ENCODE data around the gene TOX3. TPM values are rescaled to one million over a fixed set of nuclear protein-coding genes. Genes with fewer than 3 reads are reported as not detected.

The TOX3 gene
- total and polyA plus RNA-seq, 2 donors (not counting 3 experiments of a cell fraction or from before 2014, with no cell fraction given) = not detected

DNA sequence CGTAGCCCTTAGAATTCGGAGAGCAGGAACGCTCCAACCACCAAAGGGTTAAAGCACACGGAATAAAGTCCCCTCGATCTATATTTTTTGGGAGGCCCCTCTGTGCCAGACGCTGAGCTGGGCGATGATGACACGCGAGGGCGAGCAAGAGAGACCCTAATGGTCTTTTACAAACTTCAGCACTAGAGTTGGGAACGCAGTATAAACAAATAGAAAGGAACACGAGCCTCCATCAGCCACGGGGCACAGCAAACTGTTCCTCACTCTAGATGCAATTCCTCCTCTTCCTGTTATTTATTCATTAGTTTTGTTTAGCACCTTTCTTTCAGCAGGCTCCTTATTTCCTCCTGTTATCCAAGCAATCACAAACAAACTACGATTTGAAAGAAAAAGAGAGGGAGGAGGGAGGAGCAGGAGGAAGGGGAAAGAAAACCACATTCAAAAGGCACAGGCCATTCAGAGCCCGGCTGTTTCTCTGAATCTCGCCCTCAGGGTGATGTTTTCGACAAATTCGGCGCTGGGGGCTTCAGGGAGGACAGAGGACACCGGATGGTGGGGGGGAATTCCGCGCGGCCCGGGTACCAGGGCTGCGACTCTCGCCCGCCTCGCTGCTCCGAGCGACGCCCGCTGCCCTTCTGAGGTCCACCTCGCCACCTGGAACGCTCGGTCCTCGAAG lies 1.6 kb downstream of the TOX3 start:
- H4K20me1 ChIP-seq (replicated peaks; ENCODE audit: control insufficient read depth, extremely low read depth, insufficient read depth, low read length) = no peaks in the 10 kb centered on the region
- no peaks in the 10 kb centered on the region for H3K9me1 ChIP-seq (replicated peaks; ENCODE audit: control insufficient read depth, extremely low read depth, insufficient read depth, low read length)
- DNase-seq (ENCODE audit: low read depth, low spot score) = no peak
- intact Hi-C loops (cut with micrococcal nuclease) (no loop called here), dilution Hi-C loops (cut with MboI; ENCODE audit: extremely low pct_ligation_motif_present, low sequenced_read_pairs) (no loop called here)
- no peak overlapping the region for H3K4me3 ChIP-seq (replicated peaks in 1 of 3; ENCODE audit: insufficient read depth in 1 of 3, low read depth in 1 of 3, low read length in 3 of 3)
- H3K79me2 ChIP-seq (ENCODE audit: control insufficient read depth, insufficient read depth, low read length) = no peaks in the 10 kb centered on the region
- no peak overlapping the region for H3K27ac ChIP-seq (ENCODE audit: insufficient read depth, low read depth, low read length)
- no TSS peak for BruUV-seq (replicated peaks)
- no peak overlapping the region for H3K9ac ChIP-seq (replicated peaks; ENCODE audit: extremely low read depth, insufficient read depth, low read length)
- ChIA-PET POLR2A (no interaction called here), CTCF (no interaction called here)
- no peak for TF ChIP-seq POLR2A (IDR thresholded peaks at IDR 0.05; ENCODE audit: low read depth, low read length)
- TF ChIP-seq, protein P1, sequence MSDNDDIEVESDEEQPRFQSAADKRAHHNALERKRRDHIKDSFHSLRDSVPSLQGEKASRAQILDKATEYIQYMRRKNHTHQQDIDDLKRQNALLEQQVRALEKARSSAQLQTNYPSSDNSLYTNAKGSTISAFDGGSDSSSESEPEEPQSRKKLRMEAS (IDR thresholded peaks at IDR 0.05; ENCODE audit: insufficient read depth, insufficient read length) = no peak
- TF ChIP-seq, protein P2, sequence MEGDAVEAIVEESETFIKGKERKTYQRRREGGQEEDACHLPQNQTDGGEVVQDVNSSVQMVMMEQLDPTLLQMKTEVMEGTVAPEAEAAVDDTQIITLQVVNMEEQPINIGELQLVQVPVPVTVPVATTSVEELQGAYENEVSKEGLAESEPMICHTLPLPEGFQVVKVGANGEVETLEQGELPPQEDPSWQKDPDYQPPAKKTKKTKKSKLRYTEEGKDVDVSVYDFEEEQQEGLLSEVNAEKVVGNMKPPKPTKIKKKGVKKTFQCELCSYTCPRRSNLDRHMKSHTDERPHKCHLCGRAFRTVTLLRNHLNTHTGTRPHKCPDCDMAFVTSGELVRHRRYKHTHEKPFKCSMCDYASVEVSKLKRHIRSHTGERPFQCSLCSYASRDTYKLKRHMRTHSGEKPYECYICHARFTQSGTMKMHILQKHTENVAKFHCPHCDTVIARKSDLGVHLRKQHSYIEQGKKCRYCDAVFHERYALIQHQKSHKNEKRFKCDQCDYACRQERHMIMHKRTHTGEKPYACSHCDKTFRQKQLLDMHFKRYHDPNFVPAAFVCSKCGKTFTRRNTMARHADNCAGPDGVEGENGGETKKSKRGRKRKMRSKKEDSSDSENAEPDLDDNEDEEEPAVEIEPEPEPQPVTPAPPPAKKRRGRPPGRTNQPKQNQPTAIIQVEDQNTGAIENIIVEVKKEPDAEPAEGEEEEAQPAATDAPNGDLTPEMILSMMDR (IDR thresholded peaks at IDR 0.05; ENCODE audit: extremely low read depth in 1 of 2, insufficient read depth in 1 of 2, low read depth in 1 of 2, low read length in 2 of 2) = no peak
- no peak for TF ChIP-seq JUN (IDR thresholded peaks at IDR 0.05; ENCODE audit: borderline replicate concordance, insufficient read depth, insufficient read length, low read depth)
- no peak for TF ChIP-seq GATA2 (IDR thresholded peaks at IDR 0.05; ENCODE audit: insufficient read depth, insufficient read length, low read depth, low read length)
- TF ChIP-seq MYC (IDR thresholded peaks at IDR 0.05; ENCODE audit: low read depth, low read length) = no peak
- TF ChIP-seq FOS (IDR thresholded peaks at IDR 0.05; ENCODE audit: borderline replicate concordance, insufficient read depth, low read length) = no peak
- TF ChIP-seq EZH2 (IDR thresholded peaks at IDR 0.05; ENCODE audit: borderline replicate concordance, low read depth, low read length, severe bottlenecking) = no peak
- no peak for TF ChIP-seq POLR2AphosphoS5 (IDR thresholded peaks at IDR 0.05; ENCODE audit: insufficient read depth, low read depth, low read length)
- no peak overlapping the region for H2AFZ ChIP-seq (ENCODE audit: low read depth, low read length)
- no peaks in the 10 kb centered on the region for H3K9me3 ChIP-seq (replicated peaks; ENCODE audit: control insufficient read depth, insufficient read depth, low read length)
- FAIRE-seq = no peak
- H3K4me1 ChIP-seq (ENCODE audit: control insufficient read depth, extremely low read depth, insufficient read depth, low read length) = no peaks in the 10 kb centered on the region
- H3K4me2 ChIP-seq (ENCODE audit: insufficient read depth, low read length) = no peak overlapping the region
- peaks cover 17 to 31% of the 10 kb centered on the region in 2 experiments for H3K27me3 ChIP-seq (ENCODE audit: control insufficient read depth in 2 of 2, insufficient read depth in 2 of 2, low read length in 2 of 2)
- H3K36me3 ChIP-seq (ENCODE audit: control insufficient read depth in 2 of 2, extremely low read depth in 1 of 2, insufficient read depth in 2 of 2, low read length in 2 of 2) = no peaks in the 10 kb centered on the region
